Measurements from ENCODE around the gene RPSA.
"Not testable (repeated sequence)": the region's sequence is repeated elsewhere in the genome, so short reads cannot be mapped to it uniquely, and the experiment has no call there.

GRCh38 chr3:39458579-39458978, 52.1 kb downstream of the RPSA start:
- TF ChIP-seq, protein P1, sequence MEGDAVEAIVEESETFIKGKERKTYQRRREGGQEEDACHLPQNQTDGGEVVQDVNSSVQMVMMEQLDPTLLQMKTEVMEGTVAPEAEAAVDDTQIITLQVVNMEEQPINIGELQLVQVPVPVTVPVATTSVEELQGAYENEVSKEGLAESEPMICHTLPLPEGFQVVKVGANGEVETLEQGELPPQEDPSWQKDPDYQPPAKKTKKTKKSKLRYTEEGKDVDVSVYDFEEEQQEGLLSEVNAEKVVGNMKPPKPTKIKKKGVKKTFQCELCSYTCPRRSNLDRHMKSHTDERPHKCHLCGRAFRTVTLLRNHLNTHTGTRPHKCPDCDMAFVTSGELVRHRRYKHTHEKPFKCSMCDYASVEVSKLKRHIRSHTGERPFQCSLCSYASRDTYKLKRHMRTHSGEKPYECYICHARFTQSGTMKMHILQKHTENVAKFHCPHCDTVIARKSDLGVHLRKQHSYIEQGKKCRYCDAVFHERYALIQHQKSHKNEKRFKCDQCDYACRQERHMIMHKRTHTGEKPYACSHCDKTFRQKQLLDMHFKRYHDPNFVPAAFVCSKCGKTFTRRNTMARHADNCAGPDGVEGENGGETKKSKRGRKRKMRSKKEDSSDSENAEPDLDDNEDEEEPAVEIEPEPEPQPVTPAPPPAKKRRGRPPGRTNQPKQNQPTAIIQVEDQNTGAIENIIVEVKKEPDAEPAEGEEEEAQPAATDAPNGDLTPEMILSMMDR (IDR thresholded peaks at IDR 0.05): not testable (repeated sequence)
- not testable (repeated sequence) for TF ChIP-seq ZFX (IDR thresholded peaks at IDR 0.05; ENCODE audit: borderline replicate concordance)

Data from 22Rv1 (cell line).